Neural progenitor cell (in vitro differentiated cells): ENCODE measurements around the gene ELOVL4.
A peak's percentile ranks its signal among the peaks of the same experiment; 100 is the strongest.

Experiments used
- CTCF ChIP-seq: fragments of 200-600 bp; sonication (generic); IDR thresholded peaks from 2 replicates; pipeline ENCODE4 v1.5.1; 2017; ENCODE audit warnings: antibody characterized with exemption, mild to moderate bottlenecking
- EZH2 ChIP-seq: fragments of 200-600 bp; sonication (generic); IDR thresholded peaks from 2 replicates; pipeline ENCODE4 v1.6.1; 2017; ENCODE audit warnings: antibody characterized with exemption, mild to moderate bottlenecking, moderate library complexity

DNA sequence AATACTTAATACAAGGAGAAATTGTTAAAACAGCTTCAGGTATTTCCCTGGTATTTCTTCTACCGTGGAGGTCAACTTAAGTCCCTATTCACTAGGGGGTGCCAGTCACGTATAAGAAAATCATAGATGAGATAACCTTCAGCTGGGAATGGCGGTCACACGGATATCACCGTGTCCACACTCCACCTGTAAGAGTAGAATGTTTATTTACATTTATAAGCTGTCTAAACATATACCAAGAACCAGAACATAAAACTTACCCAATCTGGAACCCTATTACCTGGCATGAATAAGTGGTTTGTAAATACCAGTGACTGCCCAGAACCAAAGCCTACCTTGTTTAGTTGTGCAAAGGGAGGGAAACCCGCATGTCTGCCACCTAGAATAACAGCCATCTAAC lies 1.9 kb upstream of the ELOVL4 start:
- TF ChIP-seq CTCF (peak; percentile 83), EZH2 (no peak)
